Activated CD8-positive, alpha-beta memory T cell treated with anti-CD3 and anti-CD28 coated beads, Interleukin-2, amount 10 ng/mL, durations not matched to agents 7 days and 5 days (primary cell): ENCODE results near the gene KLHL30. TPM values are rescaled to one million over a fixed set of nuclear protein-coding genes. Genes with fewer than 3 reads are reported as not detected.

ENCODE experiments used
- ATAC-seq: fragments of 150-1000 bp; cut with Tn5 transposase; one replicate; pipeline ENCODE4 v1.10.0; 2021; ENCODE audit warnings: moderate library complexity
- CTCF ChIA-PET: fragments of 350-600 bp; sonication (Branson Sonifier 250); formaldehyde crosslinking; loops from one replicate; lab custom pipeline; 2021; ENCODE audit warnings: antibody characterized with exemption; lab: Charles Lee
- DNase-seq: peaks from one replicate; pipeline ENCODE4 v3.0.0-alpha.2; 2020
- H3K27ac Mint-ChIP-seq: one replicate; pipeline ENCODE4 v1.8.0; 2021; ENCODE audit warnings: mild to moderate bottlenecking, mixed read lengths
- H3K27me3 Mint-ChIP-seq: one replicate; pipeline ENCODE4 v1.8.0; 2021; ENCODE audit warnings: mixed read lengths
- H3K36me3 Mint-ChIP-seq: one replicate; pipeline ENCODE4 v1.8.0; 2021; ENCODE audit warnings: mild to moderate bottlenecking, mixed read lengths
- H3K4me1 Mint-ChIP-seq: one replicate; pipeline ENCODE4 v1.8.0; 2021; ENCODE audit warnings: mixed read lengths
- H3K4me3 Mint-ChIP-seq: one replicate; pipeline ENCODE4 v1.8.0; 2021; ENCODE audit warnings: mild to moderate bottlenecking, moderate library complexity, mixed read lengths
- H3K9me3 Mint-ChIP-seq: one replicate; pipeline ENCODE4 v1.8.0; 2022; ENCODE audit warnings: low read depth, mixed read lengths
- total RNA-seq, 2 experiments: library from RNA; stranded (reverse); gene quantifications; one replicate each; pipeline ENCODE4 v1.2.3, GENCODE V29; 2021

Gene KLHL30
- total RNA-seq, 2 experiments from 2014 or later, result not detected

DNA sequence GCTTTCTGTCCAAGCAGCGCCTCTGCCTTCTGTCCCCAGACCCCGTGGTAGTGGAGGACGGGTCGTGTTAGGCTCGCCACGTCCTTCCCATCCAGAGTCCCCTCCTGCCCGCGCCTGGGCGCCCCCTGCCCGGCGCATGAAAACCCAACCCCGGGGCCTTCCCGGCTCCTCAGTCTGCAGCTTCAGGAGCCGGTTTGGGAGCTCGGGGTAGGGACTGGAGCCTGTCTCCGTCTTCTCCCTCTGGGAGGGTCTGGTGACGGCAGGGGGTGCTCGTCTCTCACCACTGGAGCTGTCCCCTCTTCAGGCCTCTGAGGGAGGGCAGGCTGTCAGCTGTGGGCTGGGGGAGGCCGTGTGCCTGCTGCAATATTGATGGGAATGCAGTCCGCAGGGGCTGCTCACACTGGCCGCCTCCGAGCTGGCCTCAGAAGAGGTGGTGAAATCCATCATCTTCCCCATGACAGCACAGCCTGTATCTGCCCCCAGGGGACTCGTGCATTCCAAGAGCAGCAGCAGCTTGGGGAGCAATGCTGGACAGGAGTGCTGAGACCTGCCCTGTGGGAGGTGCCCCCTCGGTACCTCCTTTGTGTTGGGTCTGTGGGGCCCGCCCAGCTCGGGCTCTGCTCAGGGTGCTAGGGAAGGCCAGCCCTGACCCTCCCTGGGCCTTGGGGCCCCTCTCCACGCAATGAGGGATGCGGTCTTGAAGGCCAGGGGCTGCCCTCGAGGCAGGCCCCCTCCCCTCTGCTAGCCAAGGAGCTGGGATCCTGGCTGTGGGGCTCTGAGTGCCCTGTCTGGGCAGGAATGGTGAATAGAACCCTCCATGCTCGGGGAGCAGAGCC, 17.8 kb upstream of the KLHL30 start:
- Mint-ChIP-seq H3K4me3 (no peak overlapping the region), H3K4me1 (no peaks in the 10 kb centered on the region), H3K9me3 (no peaks in the 10 kb centered on the region), H3K27me3 (peaks cover 3% of the 10 kb centered on the region), H3K36me3 (no peaks in the 10 kb centered on the region), H3K27ac (no peak overlapping the region)
- CTCF ChIA-PET, result no interaction called here
- ATAC-seq, result no peak
- no peak for DNase-seq

DNA sequence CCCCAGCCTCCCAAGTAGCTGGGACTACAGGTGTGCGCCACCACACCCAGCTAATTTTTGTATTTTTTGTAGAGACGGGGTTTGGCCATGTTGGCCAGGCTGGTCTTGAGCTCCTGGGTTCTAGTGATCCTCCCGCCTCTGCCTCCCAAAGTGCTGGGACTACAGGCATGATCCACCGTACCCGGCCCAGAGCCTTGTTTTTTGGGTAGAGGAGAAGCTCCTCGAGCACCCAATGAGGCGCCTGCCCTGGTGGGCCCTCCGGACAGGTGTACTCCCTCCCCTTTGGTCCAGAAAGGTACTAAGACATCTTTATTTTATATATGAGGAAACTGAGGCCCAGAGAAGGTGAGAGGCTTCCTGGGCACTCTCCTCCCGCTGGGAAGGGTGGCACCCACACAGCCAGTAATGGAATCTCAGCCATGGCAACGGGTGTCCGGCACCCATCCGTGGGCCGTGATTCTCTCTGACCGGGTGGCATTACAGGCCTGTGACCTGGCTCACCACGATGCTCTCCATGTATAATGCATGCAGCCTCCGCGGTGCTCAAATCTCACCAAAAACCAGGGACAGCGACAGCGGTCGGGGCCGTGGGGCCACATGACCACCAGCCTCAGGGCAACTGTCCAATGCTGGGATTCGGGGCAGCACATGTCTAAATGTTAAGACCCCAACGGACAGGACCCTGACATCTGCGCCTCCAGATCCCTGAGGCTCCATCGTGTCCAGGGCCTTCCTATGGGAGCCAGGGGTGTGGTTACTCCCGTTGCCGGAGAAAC, 16.8 kb upstream of the KLHL30 start:
- DNase-seq (no peak), ATAC-seq (no peak)
- Mint-ChIP-seq H3K9me3 (no peaks in the 10 kb centered on the region), H3K27me3 (peaks cover 3% of the 10 kb centered on the region), H3K4me1 (no peaks in the 10 kb centered on the region), H3K4me3 (no peak overlapping the region), H3K36me3 (no peaks in the 10 kb centered on the region), H3K27ac (no peak overlapping the region)
- CTCF ChIA-PET, result no interaction called here

DNA sequence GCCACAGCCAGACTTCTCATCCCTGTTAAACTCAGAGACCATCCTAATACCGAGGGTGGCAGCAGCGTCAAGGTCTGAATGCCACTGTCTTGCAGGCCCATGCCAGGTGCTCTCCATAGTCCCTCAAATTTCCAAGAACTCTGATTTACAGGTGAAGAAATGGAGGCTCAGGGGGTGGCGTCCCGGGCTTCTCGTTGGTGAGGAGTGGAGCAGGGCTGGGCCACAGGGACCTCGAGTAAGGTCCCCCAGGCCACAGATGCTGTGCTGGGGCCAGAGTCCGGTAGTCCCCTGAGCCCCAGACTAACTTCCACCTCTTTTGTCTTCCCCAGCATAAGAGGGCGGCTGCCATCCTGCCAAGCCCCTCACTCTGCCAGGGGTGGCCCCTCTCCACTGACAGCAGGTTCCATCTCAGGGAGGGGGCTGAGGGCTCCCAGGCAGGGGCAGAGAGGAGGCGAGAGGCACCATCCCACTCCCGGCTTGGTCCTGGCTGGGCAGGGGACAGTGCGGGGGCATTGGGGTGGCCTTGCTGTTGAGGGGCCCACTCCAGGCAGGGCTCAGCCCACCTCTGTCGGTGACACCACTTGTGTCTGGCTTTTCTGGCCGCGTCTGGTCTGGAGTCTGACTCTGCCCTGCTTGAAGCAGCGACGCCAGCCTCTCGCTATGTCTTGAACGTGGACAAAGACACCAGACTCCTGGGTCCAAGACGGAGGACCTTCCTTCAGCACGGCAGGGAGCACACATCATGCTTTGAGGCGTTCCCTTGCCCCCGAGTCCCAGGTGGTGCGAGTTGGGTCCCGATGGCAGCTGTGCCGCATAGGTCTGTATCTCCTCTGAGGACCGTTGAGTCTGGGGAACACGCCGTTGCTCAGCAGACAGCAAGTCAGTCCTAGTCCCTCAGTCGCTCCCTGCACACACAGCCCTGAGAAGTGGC, 15.9 kb upstream of the KLHL30 start:
- no peak for ATAC-seq
- Mint-ChIP-seq H3K4me1 (no peaks in the 10 kb centered on the region), H3K36me3 (no peaks in the 10 kb centered on the region), H3K9me3 (no peaks in the 10 kb centered on the region), H3K27ac (no peak overlapping the region), H3K4me3 (no peak overlapping the region), H3K27me3 (peaks cover 3% of the 10 kb centered on the region)
- CTCF ChIA-PET, result no interaction called here
- no peak for DNase-seq

DNA sequence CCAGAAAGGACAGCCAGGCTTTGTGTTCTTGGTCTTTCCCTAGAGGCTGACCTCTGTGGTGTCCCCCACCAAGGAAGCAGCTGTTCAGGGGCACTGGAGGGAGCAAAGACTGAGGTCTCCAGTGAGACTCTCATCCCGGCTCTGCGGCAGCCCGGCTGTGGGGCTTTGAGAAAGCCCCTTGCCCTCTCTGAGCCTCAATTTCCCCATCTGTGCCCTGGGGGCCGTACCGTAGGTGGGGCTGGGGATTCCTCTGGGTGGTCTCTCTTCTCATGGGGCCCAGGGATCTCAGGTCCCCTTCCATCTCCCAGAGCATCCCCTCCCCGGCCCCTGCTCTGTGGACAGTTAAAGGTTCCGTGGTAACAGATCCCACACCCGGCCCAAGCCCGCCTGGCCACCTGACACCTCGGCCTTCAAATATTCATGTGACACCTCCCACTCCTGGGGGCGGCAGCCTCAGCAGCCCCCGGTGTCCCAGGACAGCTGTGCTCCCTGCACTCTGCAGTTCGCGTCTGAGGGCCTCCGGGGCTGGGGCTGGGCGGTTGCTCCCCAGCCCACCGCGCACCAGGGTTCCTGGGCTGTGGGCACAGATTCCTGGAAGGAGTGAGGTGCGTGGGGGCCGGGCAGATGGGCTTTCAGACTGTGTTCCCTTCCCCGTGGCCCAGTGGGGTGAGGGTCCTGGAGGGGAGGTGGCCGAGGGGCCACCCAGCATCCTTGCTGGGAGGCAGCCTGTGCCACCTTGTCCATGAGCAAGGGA, 15.1 kb upstream of the KLHL30 start:
- CTCF ChIA-PET, result no interaction called here
- DNase-seq (no peak), ATAC-seq (no peak)
- Mint-ChIP-seq H3K27me3 (peaks cover 3% of the 10 kb centered on the region), H3K36me3 (no peaks in the 10 kb centered on the region), H3K9me3 (no peaks in the 10 kb centered on the region), H3K27ac (no peak overlapping the region), H3K4me1 (no peaks in the 10 kb centered on the region), H3K4me3 (no peak overlapping the region)

DNA sequence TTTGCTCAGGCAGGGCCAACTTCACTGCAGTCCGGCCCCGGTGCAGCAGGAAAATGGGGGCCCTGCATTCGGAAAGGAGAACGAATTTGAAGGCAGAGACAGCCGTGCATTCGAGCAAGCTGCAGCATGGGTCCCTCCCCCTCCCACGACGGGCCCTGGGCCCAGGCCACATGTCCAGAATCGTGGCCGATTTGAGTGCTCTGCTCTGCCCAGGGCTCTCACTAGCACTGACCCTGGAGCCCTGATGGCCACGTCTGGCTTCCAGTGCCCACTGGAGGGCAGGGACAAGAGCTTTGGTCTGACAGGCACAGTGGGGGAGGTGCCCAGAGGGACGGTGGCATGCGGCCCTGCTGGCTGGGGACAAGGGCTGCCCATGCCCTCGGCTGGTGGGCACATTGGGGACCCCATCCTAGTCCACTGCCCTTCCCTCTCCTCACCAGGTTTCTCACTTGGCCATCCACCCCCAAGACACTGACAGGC, 14.4 kb upstream of the KLHL30 start:
- DNase-seq, result no peak
- no peaks in the 10 kb centered on the region for H3K36me3 Mint-ChIP-seq
- no peaks in the 10 kb centered on the region for H3K4me1 Mint-ChIP-seq
- H3K4me3 Mint-ChIP-seq, result no peak overlapping the region
- H3K27me3 Mint-ChIP-seq, result peaks cover under 1% of the 10 kb centered on the region
- no peak for ATAC-seq
- H3K9me3 Mint-ChIP-seq, result no peaks in the 10 kb centered on the region
- CTCF ChIA-PET, result no interaction called here
- no peak overlapping the region for H3K27ac Mint-ChIP-seq

DNA sequence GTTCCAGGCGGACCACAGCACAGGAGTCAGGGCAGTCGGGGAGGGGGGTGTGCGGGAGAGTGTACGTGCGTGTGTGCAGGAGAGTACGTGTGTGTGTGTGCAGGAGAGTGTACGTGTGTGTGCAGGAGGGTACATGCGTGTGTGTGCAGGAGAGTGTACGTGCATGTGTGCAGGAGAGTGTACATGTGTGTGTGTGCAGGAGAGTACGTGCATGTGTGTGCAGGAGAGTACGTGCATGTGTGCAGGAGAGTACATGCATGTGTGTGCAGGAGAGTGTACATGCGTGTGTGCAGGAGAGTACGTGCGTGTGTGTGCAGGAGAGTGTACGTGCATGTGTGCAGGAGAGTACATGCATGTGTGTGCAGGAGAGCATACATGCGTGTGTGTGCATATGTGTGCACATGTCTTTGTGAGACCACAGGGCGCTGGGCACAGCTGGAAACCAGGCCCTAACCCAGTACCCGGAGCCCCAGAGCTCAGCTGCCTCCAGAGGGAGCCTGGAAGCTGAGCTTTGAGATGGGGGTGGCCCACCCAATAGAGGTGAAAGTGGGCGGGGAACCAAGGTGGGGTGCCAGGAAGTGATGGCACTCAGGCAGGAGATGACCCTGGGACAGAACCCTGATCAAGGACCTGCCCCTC, 13.9 kb upstream of the KLHL30 start:
- Mint-ChIP-seq H3K27ac (no peak overlapping the region), H3K27me3 (no peaks in the 10 kb centered on the region), H3K4me1 (no peaks in the 10 kb centered on the region), H3K9me3 (no peaks in the 10 kb centered on the region), H3K36me3 (no peaks in the 10 kb centered on the region), H3K4me3 (no peak overlapping the region)
- DNase-seq (no peak), ATAC-seq (no peak)
- CTCF ChIA-PET, result no interaction called here

DNA sequence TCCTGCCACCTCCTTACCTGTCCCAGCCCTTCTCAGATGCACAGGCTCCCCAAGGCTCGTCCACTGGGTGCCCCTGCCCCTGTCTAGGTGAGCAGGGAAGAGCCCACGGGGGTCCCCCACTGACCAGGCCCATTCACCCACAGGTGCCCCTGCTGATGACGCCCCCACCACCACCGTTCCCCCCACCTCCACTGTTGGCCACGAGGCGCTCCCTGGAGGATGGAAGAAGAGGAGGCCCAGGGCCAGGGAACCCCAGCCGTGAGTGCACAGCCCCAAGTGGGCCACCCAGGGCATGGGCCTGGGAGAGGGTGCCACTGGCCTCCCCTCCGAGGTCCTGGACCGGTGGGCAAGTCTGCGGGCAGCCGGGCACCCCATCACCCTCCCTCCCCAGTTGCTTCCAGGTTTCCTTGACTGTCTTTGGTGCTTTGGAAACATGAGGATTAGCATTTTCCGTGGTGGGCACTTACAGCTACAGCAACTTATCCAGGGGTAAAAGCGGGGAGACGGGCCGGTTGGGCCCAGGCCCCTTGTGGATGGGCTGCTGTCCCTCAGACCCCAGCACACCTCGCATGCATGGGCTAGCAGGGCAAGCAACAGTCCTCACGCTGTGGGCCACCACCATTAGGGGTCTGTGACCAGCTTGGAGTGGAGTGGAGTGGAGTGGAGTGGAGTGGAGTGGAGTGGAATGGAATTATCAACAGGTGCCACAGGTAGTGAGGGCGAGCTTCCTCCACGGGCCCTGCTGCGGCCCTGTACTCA, 13.2 kb upstream of the KLHL30 start:
- no peak overlapping the region for H3K27ac Mint-ChIP-seq
- no peaks in the 10 kb centered on the region for H3K36me3 Mint-ChIP-seq
- DNase-seq (no peak), ATAC-seq (no peak)
- H3K4me1 Mint-ChIP-seq, result no peaks in the 10 kb centered on the region
- no peaks in the 10 kb centered on the region for H3K9me3 Mint-ChIP-seq
- H3K27me3 Mint-ChIP-seq, result no peaks in the 10 kb centered on the region
- CTCF ChIA-PET, result no interaction called here
- no peak overlapping the region for H3K4me3 Mint-ChIP-seq

DNA sequence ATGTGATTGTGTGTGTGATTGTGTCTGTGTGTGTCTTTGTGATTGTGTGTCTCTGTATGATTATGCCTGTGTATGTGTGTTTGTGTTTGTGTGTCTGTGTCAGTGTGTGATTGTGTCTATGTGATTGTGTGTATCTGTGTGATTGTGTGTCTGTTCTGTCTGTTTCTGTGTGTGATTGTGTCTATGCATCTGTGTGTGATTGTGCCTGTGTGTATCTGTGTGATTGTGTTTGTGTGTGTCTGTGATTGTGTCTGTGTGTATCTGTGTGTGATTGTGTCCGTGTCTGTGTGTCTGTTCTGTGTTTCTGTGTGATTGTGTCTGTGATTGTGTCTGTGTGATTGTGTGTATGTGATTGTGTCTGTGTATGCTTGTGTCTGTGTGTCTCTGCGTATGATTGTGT, 12.1 kb upstream of the KLHL30 start:
- CTCF ChIA-PET, result no interaction called here
- Mint-ChIP-seq H3K36me3 (no peaks in the 10 kb centered on the region), H3K27ac (no peak overlapping the region), H3K27me3 (no peaks in the 10 kb centered on the region), H3K4me1 (no peaks in the 10 kb centered on the region), H3K9me3 (no peaks in the 10 kb centered on the region), H3K4me3 (no peak overlapping the region)
- ATAC-seq, result no peak
- DNase-seq, result no peak

DNA sequence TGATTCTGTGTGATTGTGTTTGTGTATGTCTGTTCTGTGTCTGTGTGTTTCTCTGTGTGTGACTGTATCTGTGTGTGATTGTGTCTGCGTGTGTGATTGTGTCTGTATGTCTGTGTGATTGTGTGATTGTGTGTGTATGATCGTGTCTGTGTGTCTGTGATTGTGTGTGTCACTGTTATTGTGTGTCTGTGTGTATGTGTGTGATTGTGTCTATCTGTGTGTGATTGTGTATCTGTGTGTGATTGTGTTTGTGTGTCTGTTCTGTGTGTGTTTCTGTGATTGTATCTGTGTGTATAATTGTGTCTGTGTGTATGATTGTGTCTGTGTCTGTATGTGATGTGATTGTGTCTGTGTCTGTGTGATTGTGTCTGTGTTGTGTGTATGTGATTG, 11.7 kb upstream of the KLHL30 start:
- DNase-seq (no peak), ATAC-seq (no peak)
- CTCF ChIA-PET, result no interaction called here
- no peaks in the 10 kb centered on the region for H3K4me1 Mint-ChIP-seq
- H3K9me3 Mint-ChIP-seq, result no peaks in the 10 kb centered on the region
- H3K4me3 Mint-ChIP-seq, result no peak overlapping the region
- H3K36me3 Mint-ChIP-seq, result no peaks in the 10 kb centered on the region
- no peaks in the 10 kb centered on the region for H3K27me3 Mint-ChIP-seq
- H3K27ac Mint-ChIP-seq, result no peak overlapping the region

DNA sequence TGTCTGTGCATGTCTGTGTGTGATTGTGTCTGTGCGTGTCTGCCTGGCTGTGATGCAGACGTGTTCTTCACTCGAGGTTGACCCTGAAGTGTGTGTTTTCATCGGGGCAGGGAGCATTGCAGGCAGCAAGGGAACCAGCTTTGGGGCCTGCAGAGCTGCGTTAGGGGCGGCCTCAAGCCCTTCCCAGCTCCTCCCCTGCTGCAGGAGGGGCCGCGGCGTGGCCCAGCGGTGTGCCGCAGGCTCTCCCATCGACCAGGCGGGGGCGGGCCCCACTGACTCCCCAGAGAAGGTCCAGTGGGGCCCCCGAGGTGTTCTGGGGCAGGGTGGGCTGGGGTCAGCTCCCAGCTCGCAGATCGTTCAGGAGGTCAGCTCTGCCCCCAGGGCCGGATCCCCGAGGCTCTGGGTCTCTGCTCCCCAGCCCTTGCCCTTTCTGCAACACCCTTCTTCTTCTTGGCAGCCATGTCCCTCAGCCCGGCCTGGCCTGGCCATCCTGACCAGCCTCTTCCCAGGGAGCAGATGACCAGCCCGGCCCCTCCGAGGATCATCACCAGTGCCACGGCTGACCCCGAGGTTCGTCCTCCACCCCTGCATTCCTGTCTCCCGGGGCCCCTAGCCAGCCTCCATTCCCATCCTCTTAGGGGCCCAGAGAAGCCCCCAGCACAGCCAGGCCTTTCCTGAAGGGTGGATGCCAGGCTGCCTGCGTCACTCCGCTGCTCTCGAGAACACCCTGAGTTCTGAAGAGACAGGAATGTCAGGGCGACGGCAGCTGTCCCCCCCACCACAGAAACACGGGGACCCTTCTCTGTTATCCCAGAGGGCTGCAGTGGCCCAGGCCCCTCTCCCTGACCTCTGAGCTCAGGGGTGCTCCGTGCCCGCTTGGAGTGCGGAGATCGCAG, 11.1 kb upstream of the KLHL30 start:
- H3K27me3 Mint-ChIP-seq, result no peaks in the 10 kb centered on the region
- no peak overlapping the region for H3K4me3 Mint-ChIP-seq
- CTCF ChIA-PET, result no interaction called here
- no peak overlapping the region for H3K27ac Mint-ChIP-seq
- H3K36me3 Mint-ChIP-seq, result no peaks in the 10 kb centered on the region
- H3K4me1 Mint-ChIP-seq, result no peaks in the 10 kb centered on the region
- no peaks in the 10 kb centered on the region for H3K9me3 Mint-ChIP-seq
- ATAC-seq (peak; percentile 69), DNase-seq (no peak)

DNA sequence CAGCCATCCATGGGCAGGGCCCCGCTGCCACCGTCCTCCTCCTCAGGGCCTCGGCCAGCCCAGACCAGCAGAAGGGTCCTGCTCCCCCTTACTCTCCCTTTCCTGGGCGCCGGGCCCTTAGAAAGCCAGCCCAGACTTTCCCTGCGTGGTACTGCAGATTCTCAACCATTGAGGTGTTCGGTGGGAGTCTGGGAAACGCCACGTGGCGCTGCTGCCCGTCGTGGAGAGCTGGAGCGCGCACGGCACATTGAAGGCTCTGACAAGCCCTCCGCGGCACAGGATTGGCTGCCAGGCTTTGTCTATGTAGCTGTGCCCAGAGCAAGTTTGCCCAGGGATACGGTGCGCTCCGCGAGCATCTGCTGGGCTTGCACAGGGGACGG, 10.4 kb upstream of the KLHL30 start:
- Mint-ChIP-seq H3K27me3 (no peaks in the 10 kb centered on the region), H3K4me1 (no peaks in the 10 kb centered on the region), H3K9me3 (no peaks in the 10 kb centered on the region), H3K27ac (no peak overlapping the region), H3K36me3 (no peaks in the 10 kb centered on the region), H3K4me3 (no peak overlapping the region)
- CTCF ChIA-PET, result no interaction called here
- DNase-seq (no peak), ATAC-seq (no peak)
